DND-41 (cell line): Measurements from ENCODE around the gene SAMD5.

Experiments used
- ATAC-seq: fragments of 200-7000 bp; cut with Tn5 transposase; 3 replicates; pipeline ENCODE4 v1.9.1; 2021; ENCODE audit warnings: low read depth; ENCODE audit not compliant: insufficient read depth
- DNase-seq: peaks from one replicate; pipeline ENCODE4 v3.0.0-alpha.2; 2020
- H2AFZ ChIP-seq: 2 replicates; pipeline ENCODE4 v1.6.0; 2012; ENCODE audit warnings: low read depth, low read length
- H3K27ac ChIP-seq: 2 replicates; pipeline ENCODE4 v1.5.1; 2012; ENCODE audit warnings: low read length, inconsistent platforms
- H3K27me3 ChIP-seq: fragments of 200-600 bp; sonication (generic); 2 replicates; pipeline ENCODE4 v1.6.0; 2012; ENCODE audit warnings: low read length, mild to moderate bottlenecking, inconsistent platforms; ENCODE audit not compliant: insufficient read depth, poor library complexity
- H3K36me3 ChIP-seq: 2 replicates; pipeline ENCODE4 v1.5.1; 2012; ENCODE audit warnings: low read length, inconsistent platforms; ENCODE audit not compliant: insufficient read depth
- H3K4me1 ChIP-seq: 2 replicates; pipeline ENCODE4 v1.5.1; 2012; ENCODE audit warnings: mild to moderate bottlenecking, low read length; ENCODE audit not compliant: insufficient read depth
- H3K4me2 ChIP-seq: 2 replicates; pipeline ENCODE4 v1.6.0; 2012; ENCODE audit warnings: mild to moderate bottlenecking, moderate library complexity, low read length, inconsistent platforms; ENCODE audit not compliant: insufficient read depth
- H3K4me3 ChIP-seq, 2 experiments: fragments of 200-600 bp in 1 of 2; shearing (Covaris generic) in 1 of 2; 2 replicates each; pipeline ENCODE4 v1.5.1; 2012 to 2016; ENCODE audit warnings: inconsistent platforms in 2 of 2, low read length in 2 of 2, mild to moderate bottlenecking in 2 of 2, low read depth in 1 of 2, moderate library complexity in 1 of 2
- H3K79me2 ChIP-seq: 2 replicates; pipeline ENCODE4 v1.6.0; 2012; ENCODE audit warnings: low read length, inconsistent platforms; ENCODE audit not compliant: insufficient read depth
- H3K9ac ChIP-seq: 2 replicates; pipeline ENCODE4 v1.6.0; 2012; ENCODE audit warnings: low read depth, mild to moderate bottlenecking, inconsistent platforms, low read length, moderate library complexity
- H3K9me3 ChIP-seq: 2 replicates; pipeline ENCODE4 v1.5.1; 2012; ENCODE audit warnings: low read length, moderate library complexity, mild to moderate bottlenecking, inconsistent platforms; ENCODE audit not compliant: insufficient read depth, severe bottlenecking
- H4K20me1 ChIP-seq: 2 replicates; pipeline ENCODE4 v1.6.0; 2012; ENCODE audit warnings: low read length; ENCODE audit not compliant: insufficient read depth
- EZH2 ChIP-seq: IDR thresholded peaks from 3 replicates; pipeline ENCODE4 v1.6.1; 2012; ENCODE audit warnings: borderline replicate concordance, low read depth, mild to moderate bottlenecking, moderate library complexity, low read length, inconsistent platforms; ENCODE audit not compliant: severe bottlenecking
- TF ChIP-seq, protein P1 (sequence below): IDR thresholded peaks from 2 replicates; pipeline ENCODE4 v1.5.1; 2012; ENCODE audit warnings: borderline replicate concordance, low read length, moderate library complexity, mild to moderate bottlenecking; ENCODE audit not compliant: poor library complexity, severe bottlenecking; ENCODE audit errors: extremely low read depth

SAMD5 gene

DNA sequence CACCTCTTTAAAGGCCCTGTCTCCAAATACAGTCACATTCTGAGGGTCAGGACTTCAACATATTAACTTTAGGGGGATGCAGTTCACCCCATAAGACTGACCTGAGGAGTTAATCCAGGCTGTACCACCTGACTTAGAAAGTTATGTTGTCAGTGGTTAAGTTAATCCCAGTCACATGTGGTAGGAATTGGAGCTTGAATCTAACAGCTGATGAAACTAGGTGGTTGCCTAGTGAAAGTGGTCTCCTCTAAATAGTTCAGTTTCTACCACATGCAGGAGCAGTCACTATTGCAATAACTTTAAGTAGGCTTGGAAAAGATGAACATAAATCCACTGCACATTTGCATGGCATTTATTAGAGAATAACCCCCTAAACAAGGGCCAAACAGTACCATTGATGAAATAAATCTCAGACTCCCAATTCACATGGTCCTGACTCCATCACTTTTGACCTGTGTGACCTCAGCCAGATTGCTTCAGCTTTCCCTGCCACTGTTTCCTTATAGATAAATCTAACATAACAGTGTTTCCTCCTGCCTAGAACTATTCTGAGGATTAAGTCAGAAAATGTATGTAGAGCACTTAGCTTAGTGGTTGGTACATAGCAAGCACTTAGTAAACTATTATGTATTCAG lies 20.1 kb downstream of the SAMD5 start:
- H3K9ac ChIP-seq: no peak overlapping the region
- H3K4me2 ChIP-seq: no peak overlapping the region
- H3K4me3 ChIP-seq: no peak overlapping the region
- DNase-seq (no peak), ATAC-seq (no peak)
- H2AFZ ChIP-seq: no peak overlapping the region
- H3K36me3 ChIP-seq: no peaks in the 10 kb centered on the region
- no peak for TF ChIP-seq EZH2
- TF ChIP-seq, protein P1, sequence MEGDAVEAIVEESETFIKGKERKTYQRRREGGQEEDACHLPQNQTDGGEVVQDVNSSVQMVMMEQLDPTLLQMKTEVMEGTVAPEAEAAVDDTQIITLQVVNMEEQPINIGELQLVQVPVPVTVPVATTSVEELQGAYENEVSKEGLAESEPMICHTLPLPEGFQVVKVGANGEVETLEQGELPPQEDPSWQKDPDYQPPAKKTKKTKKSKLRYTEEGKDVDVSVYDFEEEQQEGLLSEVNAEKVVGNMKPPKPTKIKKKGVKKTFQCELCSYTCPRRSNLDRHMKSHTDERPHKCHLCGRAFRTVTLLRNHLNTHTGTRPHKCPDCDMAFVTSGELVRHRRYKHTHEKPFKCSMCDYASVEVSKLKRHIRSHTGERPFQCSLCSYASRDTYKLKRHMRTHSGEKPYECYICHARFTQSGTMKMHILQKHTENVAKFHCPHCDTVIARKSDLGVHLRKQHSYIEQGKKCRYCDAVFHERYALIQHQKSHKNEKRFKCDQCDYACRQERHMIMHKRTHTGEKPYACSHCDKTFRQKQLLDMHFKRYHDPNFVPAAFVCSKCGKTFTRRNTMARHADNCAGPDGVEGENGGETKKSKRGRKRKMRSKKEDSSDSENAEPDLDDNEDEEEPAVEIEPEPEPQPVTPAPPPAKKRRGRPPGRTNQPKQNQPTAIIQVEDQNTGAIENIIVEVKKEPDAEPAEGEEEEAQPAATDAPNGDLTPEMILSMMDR: no peak
- H4K20me1 ChIP-seq: no peaks in the 10 kb centered on the region
- peaks cover 6% of the 10 kb centered on the region; the same call in 1 of the 2 replicates for H3K4me1 ChIP-seq
- H3K79me2 ChIP-seq: no peaks in the 10 kb centered on the region
- H3K27me3 ChIP-seq: peaks cover 12% of the 10 kb centered on the region
- no peak overlapping the region for H3K27ac ChIP-seq
- no peaks in the 10 kb centered on the region for H3K9me3 ChIP-seq

DNA sequence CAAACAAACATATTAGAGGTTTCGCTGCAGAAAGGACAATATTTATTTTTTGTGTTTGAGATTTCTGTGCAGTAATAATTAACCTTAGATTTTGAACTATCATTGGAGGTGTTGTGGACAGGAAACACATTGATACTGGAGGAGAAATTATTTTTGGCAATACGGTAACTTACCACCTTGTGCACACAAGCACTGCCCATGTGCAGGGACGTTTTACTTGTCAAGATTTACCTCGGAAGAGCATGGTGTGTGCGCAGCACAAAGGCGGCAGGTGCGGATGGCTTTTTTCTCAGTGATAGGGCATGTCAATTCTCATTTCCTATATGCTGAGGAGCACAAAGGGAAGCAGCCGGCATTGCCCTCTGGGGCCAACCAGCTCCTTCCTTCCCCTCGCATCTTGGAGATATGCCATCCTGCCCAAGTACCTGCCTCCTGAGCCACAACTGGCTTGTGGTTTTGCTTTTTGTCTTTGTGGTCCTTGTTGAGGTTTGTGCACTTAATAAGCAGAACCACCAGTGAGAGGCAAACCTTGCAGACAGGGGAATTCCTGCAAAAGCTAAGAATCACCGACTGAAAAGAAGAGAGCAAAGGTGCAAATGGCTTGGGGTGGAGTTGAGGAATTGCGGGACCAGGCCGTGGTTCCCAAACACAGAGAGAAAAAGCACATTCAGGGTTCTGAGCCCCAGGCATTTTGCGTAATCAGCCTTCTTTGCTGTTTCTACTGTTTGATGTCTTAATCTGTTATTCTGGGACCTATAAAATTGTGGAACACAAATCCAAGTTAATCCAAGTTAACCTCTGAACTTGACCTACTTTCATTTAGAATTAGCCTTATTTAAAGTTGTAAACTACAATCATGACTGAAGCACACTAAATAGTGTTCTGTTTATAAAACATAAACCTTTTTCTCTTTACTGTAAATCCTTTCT lies 21.9 kb downstream of the SAMD5 start:
- ATAC-seq: peak; percentile 94
- peaks cover 6% of the 10 kb centered on the region; the same call in 1 of the 2 replicates for H3K4me1 ChIP-seq

DNA sequence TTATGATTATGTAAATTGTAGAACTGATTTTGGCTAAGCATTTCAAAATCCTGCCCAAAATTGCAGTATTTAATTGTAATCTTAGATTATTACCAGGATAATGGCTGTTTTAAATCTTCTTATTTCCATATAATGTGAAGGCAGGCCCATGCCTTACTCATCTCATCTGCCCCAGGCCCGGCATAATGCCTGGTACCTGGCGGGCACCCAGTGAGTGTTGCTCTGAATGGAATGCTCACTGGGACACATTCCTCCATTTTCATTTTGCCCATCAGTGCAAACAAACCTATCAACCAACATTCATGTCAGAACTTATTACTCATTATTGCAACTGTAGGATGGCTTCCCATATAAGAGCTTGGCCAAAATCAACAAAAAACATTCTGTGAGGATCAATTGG lies 22.8 kb downstream of the SAMD5 start:
- Histone ChIP-seq H3K27me3 (peaks cover 11% of the 10 kb centered on the region), H3K9me3 (no peaks in the 10 kb centered on the region), H3K36me3 (no peaks in the 10 kb centered on the region), H2AFZ (no peak overlapping the region), H3K4me2 (no peak overlapping the region), H3K79me2 (no peaks in the 10 kb centered on the region), H3K27ac (no peak overlapping the region), H3K9ac (no peak overlapping the region), H4K20me1 (no peaks in the 10 kb centered on the region), H3K4me1 (peaks cover 6% of the 10 kb centered on the region; the same call in 1 of the 2 replicates), H3K4me3 (no peak overlapping the region)
- DNase-seq: no peak
- no peak for ATAC-seq
- TF ChIP-seq, protein P1: no peak

More for the DNA sequence above, 21.9 kb downstream of the SAMD5 start:
- TF ChIP-seq, protein P1: no peak
- peak; percentile 60 for TF ChIP-seq EZH2
- H3K9me3 ChIP-seq: no peaks in the 10 kb centered on the region
- H3K79me2 ChIP-seq: no peaks in the 10 kb centered on the region
- peaks cover 12% of the 10 kb centered on the region for H3K27me3 ChIP-seq
- DNase-seq: peak; percentile 57
- no peak overlapping the region for H3K4me3 ChIP-seq
- no peak overlapping the region for H2AFZ ChIP-seq
- no peak overlapping the region for H3K4me2 ChIP-seq
- H3K9ac ChIP-seq: no peak overlapping the region
- no peaks in the 10 kb centered on the region for H3K36me3 ChIP-seq
- H3K27ac ChIP-seq: no peak overlapping the region
- no peaks in the 10 kb centered on the region for H4K20me1 ChIP-seq
